B cell (primary cell): ENCODE data around the gene AKT2. TPM values are rescaled to one million over a fixed set of nuclear protein-coding genes. Genes with fewer than 3 reads are reported as not detected.

Source experiments
- ATAC-seq: fragments of 200-7000 bp; cut with Tn5 transposase; one replicate; pipeline ENCODE4 v1.10.0; 2021; ENCODE audit warnings: low read depth, mild to moderate bottlenecking, moderate number of reproducible peaks, moderate library complexity
- CTCF ChIA-PET: fragments of 350-600 bp; sonication (Branson Sonifier 250); formaldehyde crosslinking; loops from one replicate; lab custom pipeline; 2021; ENCODE audit warnings: antibody characterized with exemption, inconsistent platforms; lab: Charles Lee
- POLR2A ChIA-PET: fragments of 350-600 bp; sonication (Branson Sonifier 250); formaldehyde crosslinking; loops from one replicate; lab custom pipeline; 2021; ENCODE audit warnings: antibody characterized with exemption; lab: Charles Lee
- DNase-seq: peaks from one replicate; pipeline ENCODE4 v3.0.0; 2013
- H2AFZ ChIP-seq: 2 replicates; pipeline ENCODE4 v1.6.1; 2012; ENCODE audit warnings: mild to moderate bottlenecking, low read depth, low read length; ENCODE audit not compliant: insufficient read depth, poor library complexity, severe bottlenecking
- H3K27ac ChIP-seq, 2 donors: 1 replicate in 1 of 2; 2 replicates in 1 of 2; pipeline ENCODE4 v1.5.1; 2012 to 2013; ENCODE audit warnings: low read length in 2 of 2, mild to moderate bottlenecking in 2 of 2, moderate library complexity in 1 of 2
- H3K27me3 ChIP-seq, 4 experiments: fragments of 200-600 bp in 1 of 4; sonication (generic) in 1 of 4; replicated peaks in 1 of 4; 1 replicate in 2 of 4; 2 replicates in 2 of 4; pipeline versions ENCODE4 v1.6.1 to v1.7.0; 2013 to 2016; ENCODE audit warnings: low read length in 3 of 4, mild to moderate bottlenecking in 2 of 4, mixed read lengths in 1 of 4, moderate library complexity in 1 of 4; ENCODE audit not compliant: insufficient read depth in 4 of 4, control insufficient read depth in 3 of 4; ENCODE audit errors: control extremely low read depth in 1 of 4
- H3K36me3 ChIP-seq, 2 experiments: replicated peaks in 1 of 2; 1 replicate in 1 of 2; 2 replicates in 1 of 2; pipeline versions ENCODE4 v1.6.1 to v1.7.1; 2013; ENCODE audit warnings: low read length in 1 of 2; ENCODE audit not compliant: insufficient read depth in 2 of 2, control insufficient read depth in 1 of 2; ENCODE audit errors: control extremely low read depth in 1 of 2, extremely low read depth in 1 of 2
- H3K4me1 ChIP-seq, 2 donors: fragments of 200-600 bp in 1 of 2; sonication (generic) in 1 of 2; 1 replicate in 1 of 2; 2 replicates in 1 of 2; pipeline versions ENCODE4 v1.5.1 to v1.6.1; 2013 to 2017; ENCODE audit warnings: low read length in 2 of 2; ENCODE audit not compliant: control insufficient read depth in 2 of 2, insufficient read depth in 2 of 2
- H3K4me2 ChIP-seq: replicated peaks from 2 replicates; pipeline ENCODE3; 2012; ENCODE audit warnings: mild to moderate bottlenecking, low read depth, low read length; ENCODE audit not compliant: poor library complexity, severe bottlenecking
- H3K4me3 ChIP-seq, 5 experiments: fragments of 200-600 bp in 1 of 5; sonication (generic) in 1 of 5; 1 replicate in 3 of 5; 2 replicates in 2 of 5; pipeline versions ENCODE4 v1.5.1 to v1.7.0; 2011 to 2016; ENCODE audit warnings: low read length in 4 of 5, mild to moderate bottlenecking in 4 of 5, low read depth in 2 of 5, control low read depth in 1 of 5, moderate library complexity in 1 of 5; ENCODE audit not compliant: insufficient read depth in 1 of 5; ENCODE audit errors: control extremely low read depth in 1 of 5, extremely low read depth in 1 of 5
- H3K79me2 ChIP-seq: fragments of 200-600 bp; sonication (generic); one replicate; pipeline ENCODE4 v1.6.0; 2016; ENCODE audit warnings: low read length; ENCODE audit not compliant: control insufficient read depth, insufficient read depth
- H3K9ac ChIP-seq: fragments of 200-600 bp; sonication (generic); 2 replicates; pipeline ENCODE4 v1.6.1; 2017; ENCODE audit warnings: mild to moderate bottlenecking, low read length, moderate library complexity
- H3K9me3 ChIP-seq, 3 donors: one replicate each; pipeline versions ENCODE4 v1.6.1 to v1.7.1; 2013; ENCODE audit warnings: low read length in 2 of 3; ENCODE audit not compliant: control insufficient read depth in 2 of 3, insufficient read depth in 1 of 3; ENCODE audit errors: control extremely low read depth in 1 of 3
- H4K20me1 ChIP-seq: 2 replicates; pipeline ENCODE4 v1.6.0; 2012; ENCODE audit warnings: mild to moderate bottlenecking, low read length; ENCODE audit not compliant: insufficient read depth, control insufficient read depth, poor library complexity, severe bottlenecking
- H3K27ac Mint-ChIP-seq: one replicate; pipeline ENCODE4 v1.8.0; 2021; ENCODE audit warnings: mixed read lengths
- H3K27me3 Mint-ChIP-seq: one replicate; pipeline ENCODE4 v1.8.0; 2021; ENCODE audit warnings: mixed read lengths
- H3K4me1 Mint-ChIP-seq: one replicate; pipeline ENCODE4 v1.8.0; 2021; ENCODE audit warnings: mixed read lengths
- H3K4me3 Mint-ChIP-seq: one replicate; pipeline ENCODE4 v1.8.0; 2021; ENCODE audit warnings: mixed read lengths
- H3K9me3 Mint-ChIP-seq: one replicate; pipeline ENCODE4 v1.8.0; 2022; ENCODE audit warnings: mixed read lengths; ENCODE audit not compliant: insufficient read depth
- CTCF ChIP-seq: fragments of 200-600 bp; IDR thresholded peaks from one replicate; pipeline ENCODE4 v1.8.0; 2022; ENCODE audit warnings: antibody characterized with exemption, mild to moderate bottlenecking
- EZH2 ChIP-seq: IDR thresholded peaks from 2 replicates; pipeline ENCODE4 v1.6.1; 2012; ENCODE audit warnings: borderline replicate concordance, low read depth, mild to moderate bottlenecking, moderate library complexity, low read length; ENCODE audit not compliant: insufficient read depth, poor library complexity, severe bottlenecking
- WGBS: methylation state at CpG from one replicate; pipeline ENCODE4 v1.1.5; 2013; ENCODE audit warnings: missing lambda C conversion rate; ENCODE audit not compliant: insufficient coverage; 5-methylcytosine and 5-hydroxymethylcytosine counted together
- intact Hi-C: fragments of 100-400 bp; cut with micrococcal nuclease; formaldehyde crosslinking; loops from one replicate; pipeline ENCODE4 v1.10.0; 2022
- polyA plus RNA-seq: library from polyadenylated mRNA; depleted of rRNA; stranded (reverse); fragments of >200 nt; gene quantifications from 2 replicates; pipeline ENCODE4 v1.2.3, GENCODE V29; 2012
- total RNA-seq, 2 donors: library from RNA; stranded (reverse); fragments of 120-200 nt in 1 of 2; gene quantifications; 1 replicate in 1 of 2; 2 replicates in 1 of 2; pipeline versions ENCODE4 v1.2.3 to v1.2.4, GENCODE V29; 2013 to 2022

Gene AKT2
- total and polyA plus RNA-seq, 2 donors (not counting 1 experiment from before 2014, with no cell fraction given) = 195 to 243 TPM

GRCh38 chr19:40304306-40304705 lies 19.2 kb upstream of the AKT2 start:
- intact Hi-C loops = no loop called here
- H3K9me3 ChIP-seq = no peaks in the 10 kb centered on the region
- Mint-ChIP-seq H3K27ac (no peak overlapping the region), H3K27me3 (no peaks in the 10 kb centered on the region), H3K4me3 (no peak overlapping the region), H3K4me1 (peaks cover 2% of the 10 kb centered on the region), H3K9me3 (no peaks in the 10 kb centered on the region)
- H3K27me3 ChIP-seq = no peaks in the 10 kb centered on the region
- H3K36me3 ChIP-seq = no peaks in the 10 kb centered on the region
- no peaks in the 10 kb centered on the region for H4K20me1 ChIP-seq
- no peak overlapping the region for H3K27ac ChIP-seq
- H3K4me2 ChIP-seq = no peak overlapping the region
- H2AFZ ChIP-seq = no peak overlapping the region
- ChIA-PET CTCF (interaction anchor here (1.1 to 3.8 kb wide), 22 partner anchors 12 to 330 kb away, joined by 3 to 34 read pairs (median 7); partner anchors contain the start of genes AKT2, BLVRB and LTBP4), POLR2A (no interaction called here)
- 91% methylated on average over 3 of the region's 4 CpGs for WGBS
- H3K4me1 ChIP-seq = peaks cover 0 to 3% of the 10 kb centered on the region in 2 donors
- no peaks in the 10 kb centered on the region for H3K79me2 ChIP-seq
- DNase-seq = no peak
- H3K4me3 ChIP-seq = no peak overlapping the region
- no peak overlapping the region for H3K9ac ChIP-seq
- no peak for TF ChIP-seq EZH2
- no peak for TF ChIP-seq CTCF
- no peak for ATAC-seq

GRCh38 chr19:40303765-40304164 lies 18.6 kb upstream of the AKT2 start:
- no peaks in the 10 kb centered on the region for H3K27me3 ChIP-seq
- Mint-ChIP-seq H3K27me3 (no peaks in the 10 kb centered on the region), H3K4me1 (peaks cover 2% of the 10 kb centered on the region), H3K9me3 (no peaks in the 10 kb centered on the region), H3K27ac (no peak overlapping the region), H3K4me3 (no peak overlapping the region)
- no peak overlapping the region for H3K4me2 ChIP-seq
- WGBS = no CpG with 5 or more reads among the region's 2 CpGs
- ChIA-PET CTCF (interaction anchor here (1.1 to 3.8 kb wide), 7 partner anchors 25 to 330 kb away, joined by 3 to 34 read pairs (median 11); partner anchors contain the start of gene LTBP4), POLR2A (no interaction called here)
- no peaks in the 10 kb centered on the region for H3K79me2 ChIP-seq
- no peak for ATAC-seq
- no peak for DNase-seq
- H3K9ac ChIP-seq = no peak overlapping the region
- no peaks in the 10 kb centered on the region for H3K36me3 ChIP-seq
- no peak overlapping the region for H3K27ac ChIP-seq
- intact Hi-C loops = no loop called here
- H3K9me3 ChIP-seq = no peaks in the 10 kb centered on the region
- H3K4me1 ChIP-seq = peaks cover 0 to 3% of the 10 kb centered on the region in 2 donors
- no peaks in the 10 kb centered on the region for H4K20me1 ChIP-seq
- TF ChIP-seq CTCF (no peak), EZH2 (no peak)
- no peak overlapping the region for H2AFZ ChIP-seq
- no peak overlapping the region for H3K4me3 ChIP-seq
